IMR-90 (cell line): ENCODE data around the gene RABGEF1. TPM values are rescaled to one million over a fixed set of nuclear protein-coding genes. Genes with fewer than 3 reads are reported as not detected.

Source experiments
- ATAC-seq: fragments of 200-7000 bp; cut with Tn5 transposase; 2 replicates; pipeline ENCODE4 v1.9.1; 2020; ENCODE audit warnings: low read depth, mild to moderate bottlenecking, moderate library complexity
- BruUV-seq: library from RNA; stranded (reverse); fragments of 400-500 nt; replicated peaks from 2 replicates; lab custom pipeline; 2021; lab: Mats Ljungman, UMichigan
- CTCF ChIA-PET: fragments of 300-600 bp; formaldehyde crosslinking; extraction: SDS; loops from one replicate; lab custom pipeline; 2021; ENCODE audit warnings: antibody characterized with exemption; lab: Yijun Ruan, JAX
- POLR2A ChIA-PET: fragments of 300-600 bp; sonication (Branson Sonifier 250); formaldehyde crosslinking; loops from one replicate; lab custom pipeline; 2022; ENCODE audit warnings: antibody characterized with exemption; ENCODE audit not compliant: unreplicated experiment; lab: Charles Lee
- DNase-seq: peaks from one replicate; pipeline ENCODE4 v3.0.0; 2013
- H2AFZ ChIP-seq: replicated peaks from 2 replicates; pipeline ENCODE3; 2013; ENCODE audit warnings: low read length, mild to moderate bottlenecking; ENCODE audit not compliant: poor library complexity
- H2AK5ac ChIP-seq: 2 replicates; pipeline ENCODE4 v1.6.1; 2013; ENCODE audit warnings: low read depth, low read length, inconsistent platforms
- H2AK9ac ChIP-seq: replicated peaks from 2 replicates; pipeline ENCODE3; 2013; ENCODE audit warnings: mild to moderate bottlenecking, low read depth, low read length, moderate library complexity; ENCODE audit not compliant: poor library complexity
- H2BK120ac ChIP-seq: 2 replicates; pipeline ENCODE4 v1.6.1; 2013; ENCODE audit warnings: low read depth, low read length, inconsistent platforms
- H2BK15ac ChIP-seq: 3 replicates; pipeline ENCODE4 v1.6.1; 2013; ENCODE audit warnings: low read depth, low read length, inconsistent platforms
- H2BK20ac ChIP-seq: 2 replicates; pipeline ENCODE4 v1.6.1; 2013; ENCODE audit warnings: low read depth, mild to moderate bottlenecking, inconsistent platforms, low read length, moderate library complexity
- H2BK5ac ChIP-seq: 2 replicates; pipeline ENCODE4 v1.6.1; 2013; ENCODE audit warnings: mild to moderate bottlenecking, low read depth, low read length, inconsistent platforms; ENCODE audit not compliant: poor library complexity, severe bottlenecking
- H3K14ac ChIP-seq: replicated peaks from 2 replicates; pipeline ENCODE4 v1.6.1; 2013; ENCODE audit warnings: low read depth, low read length, inconsistent platforms
- H3K18ac ChIP-seq: 2 replicates; pipeline ENCODE4 v1.6.1; 2013; ENCODE audit warnings: low read depth, low read length, control low read depth
- H3K23ac ChIP-seq: 2 replicates; pipeline ENCODE4 v1.6.1; 2013; ENCODE audit warnings: low read depth, low read length, inconsistent platforms
- H3K27ac ChIP-seq: 2 replicates; pipeline ENCODE4 v1.5.1; 2013; ENCODE audit warnings: mild to moderate bottlenecking, control low read depth, low read length; ENCODE audit not compliant: insufficient read depth
- H3K27me3 ChIP-seq: 2 replicates; pipeline ENCODE4 v1.6.1; 2013; ENCODE audit warnings: low read length; ENCODE audit not compliant: control insufficient read depth, insufficient read depth
- H3K36me3 ChIP-seq: 2 replicates; pipeline ENCODE4 v1.6.1; 2013; ENCODE audit warnings: low read length, mixed read lengths; ENCODE audit not compliant: control insufficient read depth, insufficient read depth
- H3K4ac ChIP-seq: 2 replicates; pipeline ENCODE4 v1.6.1; 2013; ENCODE audit warnings: low read depth, low read length, inconsistent platforms
- H3K4me1 ChIP-seq: 2 replicates; pipeline ENCODE4 v1.6.1; 2013; ENCODE audit warnings: low read length, mixed read lengths; ENCODE audit not compliant: control insufficient read depth, insufficient read depth
- H3K4me2 ChIP-seq: 2 replicates; pipeline ENCODE4 v1.6.1; 2013; ENCODE audit warnings: low read depth, mild to moderate bottlenecking, control low read depth, low read length, moderate library complexity
- H3K4me3 ChIP-seq: 2 replicates; pipeline ENCODE4 v1.5.1; 2013; ENCODE audit warnings: low read depth, mild to moderate bottlenecking, control low read depth, low read length, moderate library complexity; ENCODE audit not compliant: insufficient read depth
- H3K56ac ChIP-seq: 2 replicates; pipeline ENCODE4 v1.6.1; 2013; ENCODE audit warnings: low read length, inconsistent platforms; ENCODE audit not compliant: insufficient read depth; ENCODE audit errors: extremely low read depth
- H3K79me1 ChIP-seq, 2 experiments: 2 replicates each; pipeline ENCODE4 v1.6.1; 2013; ENCODE audit warnings: low read length in 2 of 2, inconsistent platforms in 1 of 2, low read depth in 1 of 2
- H3K9ac ChIP-seq: 2 replicates; pipeline ENCODE4 v1.6.1; 2013; ENCODE audit warnings: low read depth, low read length, control low read depth
- H3K9me1 ChIP-seq: 2 replicates; pipeline ENCODE4 v1.6.1; 2013; ENCODE audit warnings: low read length, inconsistent platforms; ENCODE audit not compliant: insufficient read depth
- H3K9me3 ChIP-seq: 2 replicates; pipeline ENCODE4 v1.6.1; 2013; ENCODE audit warnings: low read length; ENCODE audit not compliant: control insufficient read depth, insufficient read depth
- H4K20me1 ChIP-seq: 2 replicates; pipeline ENCODE4 v1.6.1; 2013; ENCODE audit warnings: low read length, inconsistent platforms; ENCODE audit not compliant: insufficient read depth
- H4K5ac ChIP-seq: 2 replicates; pipeline ENCODE4 v1.6.1; 2013; ENCODE audit warnings: mild to moderate bottlenecking, low read depth, low read length, control low read depth
- H4K8ac ChIP-seq, 2 experiments: 2 replicates each; pipeline ENCODE4 v1.6.1; 2013; ENCODE audit warnings: low read depth in 2 of 2, low read length in 2 of 2, control low read depth in 1 of 2, inconsistent platforms in 1 of 2
- H4K91ac ChIP-seq: 2 replicates; pipeline ENCODE4 v1.6.1; 2013; ENCODE audit warnings: low read depth, low read length, inconsistent platforms; ENCODE audit not compliant: insufficient read depth
- BHLHE40 ChIP-seq: fragments of 150-350 bp; IDR thresholded peaks from 2 replicates; pipeline ENCODE4 v1.6.1; 2016; ENCODE audit warnings: mild to moderate bottlenecking, low read depth, low read length
- CEBPB ChIP-seq: IDR thresholded peaks from 2 replicates; pipeline ENCODE4 v1.6.1; 2012; ENCODE audit warnings: low read depth, low read length, improper control_type of control experiment
- CHD1 ChIP-seq: IDR thresholded peaks from 2 replicates; pipeline ENCODE4 v1.6.1; 2012; ENCODE audit warnings: low read depth, low read length, improper control_type of control experiment
- MAFK ChIP-seq: IDR thresholded peaks from 2 replicates; pipeline ENCODE4 v1.6.1; 2012; ENCODE audit warnings: low read depth, low read length, improper control_type of control experiment
- MAZ ChIP-seq: IDR thresholded peaks from 2 replicates; pipeline ENCODE4 v1.6.1; 2012; ENCODE audit warnings: low read depth, mild to moderate bottlenecking, low read length, improper control_type of control experiment, moderate library complexity, borderline replicate concordance
- NFE2L2 ChIP-seq: fragments of 150-350 bp; IDR thresholded peaks from 2 replicates; pipeline ENCODE4 v1.6.1; 2016; ENCODE audit warnings: low read depth, mild to moderate bottlenecking, low read length
- POLR2A ChIP-seq: IDR thresholded peaks from 2 replicates; pipeline ENCODE4 v1.6.1; 2012; ENCODE audit warnings: mild to moderate bottlenecking, low read depth, low read length
- RCOR1 ChIP-seq: IDR thresholded peaks from 2 replicates; pipeline ENCODE4 v1.6.1; 2012; ENCODE audit warnings: mild to moderate bottlenecking, low read length, improper control_type of control experiment; ENCODE audit not compliant: insufficient replicate concordance
- SMC3 ChIP-seq: fragments of 150-350 bp; IDR thresholded peaks from 2 replicates; pipeline ENCODE4 v1.6.1; 2016; ENCODE audit warnings: low read depth, mild to moderate bottlenecking, antibody characterized with exemption, low read length, moderate library complexity
- USF2 ChIP-seq: fragments of 150-350 bp; IDR thresholded peaks from 2 replicates; pipeline ENCODE4 v1.6.1; 2017; ENCODE audit warnings: mild to moderate bottlenecking, antibody characterized with exemption, low read length, low read depth
- WGBS, 2 experiments: methylation state at CpG; one replicate each; pipeline versions ENCODE4 v1.1.5 to v1.1.7; 2013; ENCODE audit warnings: missing lambda C conversion rate in 2 of 2; ENCODE audit not compliant: insufficient read length in 1 of 2; ENCODE audit errors: extremely low coverage in 2 of 2; 5-methylcytosine and 5-hydroxymethylcytosine counted together
- dilution Hi-C: fragments of 300-500 bp; cut with HindIII; formaldehyde crosslinking; loops from one replicate; pipeline ENCODE4 v1.14.3; 2018; ENCODE audit warnings: low sequenced_read_pairs; ENCODE audit not compliant: unreplicated experiment
- in situ Hi-C: fragments of 300-500 bp; cut with MboI; formaldehyde crosslinking; loops from 3 replicates; pipeline ENCODE4 v1.14.3; 2019; ENCODE audit warnings: low sequenced_read_pairs, inconsistent platforms, mixed read lengths
- intact Hi-C: fragments of 100-400 bp; cut with micrococcal nuclease; formaldehyde crosslinking; loops from 2 replicates; pipeline ENCODE4 v1.10.0; 2022
- polyA plus RNA-seq, 3 experiments: library from polyadenylated mRNA; depleted of rRNA; stranded (reverse); fragments of >200 nt; gene quantifications; 2 replicates each; pipeline ENCODE4 v1.2.3, GENCODE V29; 2012; ENCODE audit warnings: low replicate concordance in 1 of 3
- total RNA-seq: library from RNA; depleted of rRNA; stranded (reverse); fragments of >200 nt; gene quantifications from 2 replicates; pipeline ENCODE4 v1.2.3, GENCODE V29; 2012
- TF ChIP-seq, protein P1 (sequence below): conservative IDR thresholded peaks from 2 replicates; pipeline ENCODE4 v1.5.1; 2012; ENCODE audit warnings: mild to moderate bottlenecking, low read depth, low read length, improper control_type of control experiment

RABGEF1 gene
- total and polyA plus RNA-seq, 2 of the 4 experiments (the other 2 are of a cell fraction): 34.9 to 56.6 TPM

DNA sequence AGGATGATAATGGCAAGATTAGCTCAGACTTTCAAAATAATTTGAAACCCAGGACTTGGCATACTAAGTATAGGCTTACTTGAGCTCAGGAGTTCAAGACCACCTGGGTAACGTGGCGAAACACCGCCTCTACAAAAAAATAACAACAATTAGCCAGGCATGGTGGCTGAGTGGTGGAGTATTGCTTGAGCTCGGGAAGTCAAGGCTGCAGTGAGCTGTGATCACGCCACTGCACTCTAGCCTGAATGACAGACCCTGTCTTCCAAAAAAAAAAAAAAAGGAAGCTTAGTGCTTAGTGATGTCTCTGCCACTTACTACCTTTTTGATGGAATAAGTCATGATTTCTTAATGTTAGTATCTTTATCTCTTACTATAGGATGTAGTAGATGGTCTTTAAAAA, 25.5 kb downstream of the RABGEF1 start:
- no peak for ATAC-seq
- H3K27me3 ChIP-seq: no peaks in the 10 kb centered on the region
- dilution Hi-C loops: no loop called here
- intact Hi-C loops: no loop called here
- H2AFZ ChIP-seq: no peak overlapping the region
- no peak overlapping the region for H2BK15ac ChIP-seq
- peaks cover 27 to 79% of the 10 kb centered on the region in 2 experiments for H3K79me1 ChIP-seq
- in situ Hi-C loops: no loop called here
- no peak overlapping the region for H3K27ac ChIP-seq
- ChIA-PET POLR2A (no interaction called here), CTCF (interaction anchor here (0.6 kb wide), 1 partner anchor 286 kb away, joined by 3 read pairs; no protein-coding TSS in a partner anchor)
- no peak overlapping the region for H3K4me3 ChIP-seq
- no peak overlapping the region for H2BK5ac ChIP-seq
- no peak overlapping the region for H3K18ac ChIP-seq
- no peaks in the 10 kb centered on the region; the same call in 1 of the 2 replicates for H3K36me3 ChIP-seq
- no peak overlapping the region for H4K8ac ChIP-seq
- no peak overlapping the region for H3K4ac ChIP-seq
- H3K56ac ChIP-seq: no peak overlapping the region
- peaks cover 12% of the 10 kb centered on the region for H3K4me1 ChIP-seq
- no peak overlapping the region for H3K4me2 ChIP-seq
- H3K9me1 ChIP-seq: peaks cover 11% of the 10 kb centered on the region
- no peak overlapping the region for H3K14ac ChIP-seq
- no peaks in the 10 kb centered on the region for H3K9me3 ChIP-seq
- H3K9ac ChIP-seq: no peak overlapping the region
- H4K5ac ChIP-seq: no peak overlapping the region
- WGBS, 2 experiments: no CpG with 5 or more reads among the region's 5 CpGs
- no peak overlapping the region for H3K23ac ChIP-seq
- DNase-seq: no peak
- TF ChIP-seq POLR2A (no peak), CEBPB (no peak), RCOR1 (no peak), MAZ (no peak), BHLHE40 (no peak), NFE2L2 (no peak), CHD1 (no peak), USF2 (no peak), SMC3 (no peak), MAFK (no peak)
- TF ChIP-seq, protein P1, sequence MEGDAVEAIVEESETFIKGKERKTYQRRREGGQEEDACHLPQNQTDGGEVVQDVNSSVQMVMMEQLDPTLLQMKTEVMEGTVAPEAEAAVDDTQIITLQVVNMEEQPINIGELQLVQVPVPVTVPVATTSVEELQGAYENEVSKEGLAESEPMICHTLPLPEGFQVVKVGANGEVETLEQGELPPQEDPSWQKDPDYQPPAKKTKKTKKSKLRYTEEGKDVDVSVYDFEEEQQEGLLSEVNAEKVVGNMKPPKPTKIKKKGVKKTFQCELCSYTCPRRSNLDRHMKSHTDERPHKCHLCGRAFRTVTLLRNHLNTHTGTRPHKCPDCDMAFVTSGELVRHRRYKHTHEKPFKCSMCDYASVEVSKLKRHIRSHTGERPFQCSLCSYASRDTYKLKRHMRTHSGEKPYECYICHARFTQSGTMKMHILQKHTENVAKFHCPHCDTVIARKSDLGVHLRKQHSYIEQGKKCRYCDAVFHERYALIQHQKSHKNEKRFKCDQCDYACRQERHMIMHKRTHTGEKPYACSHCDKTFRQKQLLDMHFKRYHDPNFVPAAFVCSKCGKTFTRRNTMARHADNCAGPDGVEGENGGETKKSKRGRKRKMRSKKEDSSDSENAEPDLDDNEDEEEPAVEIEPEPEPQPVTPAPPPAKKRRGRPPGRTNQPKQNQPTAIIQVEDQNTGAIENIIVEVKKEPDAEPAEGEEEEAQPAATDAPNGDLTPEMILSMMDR: no peak
- BruUV-seq: no TSS peak
- peaks cover 83% of the 10 kb centered on the region for H4K20me1 ChIP-seq
- no peak overlapping the region for H2BK20ac ChIP-seq
- no peak overlapping the region for H4K91ac ChIP-seq
- no peak overlapping the region for H2AK9ac ChIP-seq
- no peak overlapping the region for H2BK120ac ChIP-seq
- H2AK5ac ChIP-seq: no peak overlapping the region
